ENCODE measurements around the gene GTPBP2.
"Not testable (repeated sequence)": the region's sequence is repeated elsewhere in the genome, so short reads cannot be mapped to it uniquely, and the experiment has no call there.

Gene GTPBP2

DNA sequence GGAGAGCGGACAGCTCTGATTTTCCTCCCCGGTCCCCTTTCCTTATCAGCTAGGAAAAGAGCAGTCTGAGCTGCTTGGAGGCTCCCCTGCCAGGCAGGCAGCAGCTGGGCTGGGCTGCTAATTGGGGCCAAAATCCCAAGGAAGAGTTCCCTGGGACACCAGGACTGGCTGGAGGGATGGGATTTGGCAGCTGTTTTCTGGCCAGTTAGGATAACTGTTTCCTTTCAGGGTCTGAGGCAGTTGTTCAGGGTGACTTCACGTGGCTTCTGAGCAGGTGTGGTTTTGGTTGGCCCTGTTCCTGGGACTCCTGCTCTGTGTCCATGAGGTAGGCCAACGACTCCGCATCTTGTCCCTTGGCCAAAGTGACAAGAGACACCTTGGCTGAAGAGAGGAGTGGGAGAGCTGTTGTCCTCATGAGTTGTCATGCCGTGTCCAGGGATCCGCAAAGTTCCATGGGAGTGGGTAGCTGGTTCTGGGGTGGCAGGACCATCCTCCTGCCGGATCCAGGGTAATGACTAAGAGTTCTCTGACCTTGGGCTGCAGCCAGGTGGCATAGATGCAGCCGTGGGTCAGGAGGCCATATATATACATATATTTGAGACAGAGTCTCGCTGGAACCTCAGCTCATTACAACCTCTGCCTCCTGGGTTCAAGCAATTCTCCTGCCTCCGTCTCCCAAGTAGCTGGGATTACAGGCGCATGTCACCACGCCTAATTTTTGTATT is 37.3 kb upstream of the GTPBP2 start:
- Histone ChIP-seq H3K4me1 (ENCODE audit: low read length) (peaks cover 37% of the 10 kb centered on the region), H3K79me2 (ENCODE audit: low read length) (no peaks in the 10 kb centered on the region), H3K27ac (ENCODE audit: low read length) (no peak overlapping the region), H3K9ac (ENCODE audit: low read length) (no peak overlapping the region), H3K4me3 (ENCODE audit: low read length) (no peak overlapping the region), H3K27me3 (ENCODE audit: low read depth, low read length) (no peaks in the 10 kb centered on the region), H3K36me3 (replicated peaks; ENCODE audit: low read depth, low read length) (peaks cover 5% of the 10 kb centered on the region), H4K20me1 (ENCODE audit: insufficient read depth, low read length) (no peaks in the 10 kb centered on the region), H3K4me2 (ENCODE audit: low read length) (no peak overlapping the region), H3K9me3 (ENCODE audit: insufficient read depth, low read length) (no peaks in the 10 kb centered on the region), H2AFZ (ENCODE audit: low read depth, low read length) (no peak overlapping the region)
- no peak for TF ChIP-seq EZH2phosphoT487 (IDR thresholded peaks at IDR 0.05; ENCODE audit: low read depth)
- TF ChIP-seq, protein P1, sequence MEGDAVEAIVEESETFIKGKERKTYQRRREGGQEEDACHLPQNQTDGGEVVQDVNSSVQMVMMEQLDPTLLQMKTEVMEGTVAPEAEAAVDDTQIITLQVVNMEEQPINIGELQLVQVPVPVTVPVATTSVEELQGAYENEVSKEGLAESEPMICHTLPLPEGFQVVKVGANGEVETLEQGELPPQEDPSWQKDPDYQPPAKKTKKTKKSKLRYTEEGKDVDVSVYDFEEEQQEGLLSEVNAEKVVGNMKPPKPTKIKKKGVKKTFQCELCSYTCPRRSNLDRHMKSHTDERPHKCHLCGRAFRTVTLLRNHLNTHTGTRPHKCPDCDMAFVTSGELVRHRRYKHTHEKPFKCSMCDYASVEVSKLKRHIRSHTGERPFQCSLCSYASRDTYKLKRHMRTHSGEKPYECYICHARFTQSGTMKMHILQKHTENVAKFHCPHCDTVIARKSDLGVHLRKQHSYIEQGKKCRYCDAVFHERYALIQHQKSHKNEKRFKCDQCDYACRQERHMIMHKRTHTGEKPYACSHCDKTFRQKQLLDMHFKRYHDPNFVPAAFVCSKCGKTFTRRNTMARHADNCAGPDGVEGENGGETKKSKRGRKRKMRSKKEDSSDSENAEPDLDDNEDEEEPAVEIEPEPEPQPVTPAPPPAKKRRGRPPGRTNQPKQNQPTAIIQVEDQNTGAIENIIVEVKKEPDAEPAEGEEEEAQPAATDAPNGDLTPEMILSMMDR (IDR thresholded peaks at IDR 0.05; ENCODE audit: low read depth, low read length) = no peak

GRCh38 chr6:43665376-43665775 is 36.3 kb upstream of the GTPBP2 start:
- no peaks in the 10 kb centered on the region for H3K27me3 ChIP-seq (ENCODE audit: low read depth, low read length)
- no peak overlapping the region for H2AFZ ChIP-seq (ENCODE audit: low read depth, low read length)
- TF ChIP-seq, protein P1 (IDR thresholded peaks at IDR 0.05; ENCODE audit: low read depth, low read length) = no peak
- TF ChIP-seq EZH2phosphoT487 (IDR thresholded peaks at IDR 0.05; ENCODE audit: low read depth) = no peak
- H3K4me3 ChIP-seq (ENCODE audit: low read length) = no peak overlapping the region
- no peaks in the 10 kb centered on the region for H3K79me2 ChIP-seq (ENCODE audit: low read length)
- peaks cover 4% of the 10 kb centered on the region for H3K36me3 ChIP-seq (replicated peaks; ENCODE audit: low read depth, low read length)
- H3K9me3 ChIP-seq (ENCODE audit: insufficient read depth, low read length) = no peaks in the 10 kb centered on the region
- peaks cover 37% of the 10 kb centered on the region for H3K4me1 ChIP-seq (ENCODE audit: low read length)
- no peak overlapping the region for H3K9ac ChIP-seq (ENCODE audit: low read length)
- no peaks in the 10 kb centered on the region for H4K20me1 ChIP-seq (ENCODE audit: insufficient read depth, low read length)
- no peak overlapping the region for H3K27ac ChIP-seq (ENCODE audit: low read length)
- H3K4me2 ChIP-seq (ENCODE audit: low read length) = no peak overlapping the region

DNA sequence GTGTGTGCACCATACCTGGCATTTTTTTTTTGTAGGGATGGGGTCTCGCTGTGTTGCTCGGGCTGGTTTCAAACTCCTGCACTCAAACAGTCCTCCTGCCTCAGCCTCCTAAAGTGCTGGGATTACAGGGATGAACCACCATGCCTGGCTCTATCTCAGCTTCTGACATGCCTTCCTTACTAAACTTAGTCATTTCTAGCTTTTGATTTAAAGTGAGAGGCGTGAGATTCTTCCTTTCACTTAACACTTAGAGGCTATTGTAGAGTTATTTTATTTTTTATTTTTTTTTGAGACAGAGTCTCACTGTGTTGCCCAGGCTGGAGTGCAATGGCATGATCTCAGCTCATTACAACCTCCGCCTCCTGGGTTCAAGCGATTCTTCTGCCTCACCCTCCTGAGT is 33.9 kb upstream of the GTPBP2 start:
- not testable (repeated sequence) for H3K4me3 ChIP-seq (ENCODE audit: low read length)

GRCh38 chr6:43658161-43658560 is 29.1 kb upstream of the GTPBP2 start:
- Histone ChIP-seq H3K4me1 (ENCODE audit: low read length) (peaks cover 6% of the 10 kb centered on the region), H3K9ac (ENCODE audit: low read length) (no peak overlapping the region), H3K4me3 (ENCODE audit: low read length) (no peak overlapping the region), H4K20me1 (ENCODE audit: insufficient read depth, low read length) (no peaks in the 10 kb centered on the region), H3K27ac (ENCODE audit: low read length) (no peak overlapping the region), H3K9me3 (ENCODE audit: insufficient read depth, low read length) (no peaks in the 10 kb centered on the region), H3K27me3 (ENCODE audit: low read depth, low read length) (no peaks in the 10 kb centered on the region), H3K4me2 (ENCODE audit: low read length) (no peak overlapping the region), H3K79me2 (ENCODE audit: low read length) (no peaks in the 10 kb centered on the region), H2AFZ (ENCODE audit: low read depth, low read length) (no peak overlapping the region), H3K36me3 (replicated peaks; ENCODE audit: low read depth, low read length) (peaks cover 4% of the 10 kb centered on the region)
- TF ChIP-seq, protein P1 (IDR thresholded peaks at IDR 0.05; ENCODE audit: low read depth, low read length) = no peak
- TF ChIP-seq EZH2phosphoT487 (IDR thresholded peaks at IDR 0.05; ENCODE audit: low read depth) = no peak

More for the DNA sequence above, 33.9 kb upstream of the GTPBP2 start:
- H2AFZ ChIP-seq (ENCODE audit: low read depth, low read length); H3K79me2 ChIP-seq (ENCODE audit: low read length); H3K4me2 ChIP-seq (ENCODE audit: low read length); H3K9ac ChIP-seq (ENCODE audit: low read length); H3K27me3 ChIP-seq (ENCODE audit: low read depth, low read length); H3K36me3 ChIP-seq (replicated peaks; ENCODE audit: low read depth, low read length); H3K9me3 ChIP-seq (ENCODE audit: insufficient read depth, low read length); H4K20me1 ChIP-seq (ENCODE audit: insufficient read depth, low read length); H3K27ac ChIP-seq (ENCODE audit: low read length): not testable (repeated sequence)
- peaks cover 16% of the 10 kb centered on the region for H3K4me1 ChIP-seq (ENCODE audit: low read length)

All from OCI-LY3 (cell line).